Ovary (tissue), 9 donors: ENCODE measurements around the gene LAPTM5. TPM values are rescaled to one million over a fixed set of nuclear protein-coding genes. Genes with fewer than 3 reads are reported as not detected.
"Not testable (repeated sequence)": the region's sequence is repeated elsewhere in the genome, so short reads cannot be mapped to it uniquely, and the experiment has no call there.

Experiments used
- DNase-seq, 5 donors: peaks; one replicate each; pipeline ENCODE4 v3.0.0-alpha.2; 2019 to 2020
- H3K27ac ChIP-seq, 2 donors: fragments of 200-600 bp; one replicate each; pipeline versions ENCODE4 v1.5.1 to v1.8.0; 2019 to 2022
- H3K27me3 ChIP-seq: fragments of 200-600 bp; one replicate; pipeline ENCODE4 v1.8.0; 2022
- H3K36me3 ChIP-seq: fragments of 200-600 bp; sonication (generic); one replicate; pipeline ENCODE4 v1.5.1; 2019
- H3K4me1 ChIP-seq: one replicate; pipeline ENCODE4 v1.8.1; 2013; ENCODE audit warnings: mild to moderate bottlenecking, moderate library complexity; ENCODE audit not compliant: insufficient read depth
- H3K4me3 ChIP-seq: fragments of 200-600 bp; sonication (generic); one replicate; pipeline ENCODE4 v1.5.1; 2017
- H3K9me3 ChIP-seq, 2 donors: fragments of 200-600 bp in 1 of 2; sonication (generic) in 1 of 2; one replicate each; pipeline versions ENCODE4 v1.5.1 to v1.8.1; 2013 to 2019; ENCODE audit warnings: mild to moderate bottlenecking in 1 of 2, moderate library complexity in 1 of 2
- EP300 ChIP-seq: sonication (generic); formaldehyde crosslinking; IDR thresholded peaks from one replicate; pipeline ENCODE4 v1.6.1; 2017; ENCODE audit warnings: antibody characterized with exemption
- POLR2A ChIP-seq: fragments of 450-650 bp; IDR thresholded peaks from one replicate; pipeline ENCODE4 v1.6.1; 2017; ENCODE audit warnings: antibody characterized with exemption, mild to moderate bottlenecking, moderate library complexity
- WGBS, 3 donors: extraction: QIAGEN DNeasy Blood & Tissue Kit in 1 of 3; methylation state at CpG; one replicate each; pipeline versions ENCODE4 v1.1.5 to v1.1.7; 2013 to 2017; 5-methylcytosine and 5-hydroxymethylcytosine counted together
- intact Hi-C, 4 donors: fragments of 100-400 bp; cut with DNase I; formaldehyde crosslinking; loops; one replicate each; pipeline versions ENCODE4 v1.11.0 to v1.15.1; 2022 to 2023
- polyA plus RNA-seq, 2 donors: library from polyadenylated mRNA; stranded (reverse); fragments of 200-250 nt in 1 of 2; fragments of 350-450 nt in 1 of 2; fragmentation: Illumina TruSeq in 1 of 2; extraction: RNeasy Lipid Tissue Mini Kit (QIAGEN cat#74804) in 1 of 2; gene quantifications; one replicate each; pipeline ENCODE4 v1.2.3, GENCODE V29; 2013 to 2014
- total RNA-seq, 7 donors: library from RNA; depleted of rRNA in 2 of 7; stranded (reverse); fragments of >200 nt in 2 of 7; fragmentation: NEBNext Ultra II Directional in 3 of 7; extraction: Animal tissue kit (Norgen Biotek cat#: 25700) in 3 of 7; gene quantifications; one replicate each; pipeline versions ENCODE4 v1.1.0 to v1.2.4, GENCODE V29; 2016 to 2023
- TF ChIP-seq, protein P1 (sequence below), 3 donors: fragments of 450-650 bp in 2 of 3; fragments of 200-600 bp in 1 of 3; IDR thresholded peaks; one replicate each; pipeline versions ENCODE4 v1.5.1 to v1.8.0; 2016 to 2022; ENCODE audit warnings: antibody characterized with exemption in 3 of 3, mild to moderate bottlenecking in 1 of 3
- donor health status: DM: no; HTN: no; CAD: no; lungs with moderate emphysema.
- donor health status: DM: no; HTN: no; CAD: no.
- donor health status: Bipolar disorder and iron deficiency.
- donor health status: DM: yes; HTN: yes; CAD: no.
- donor health status: DM: no; HTN: no; CAD: no.
- donor health status: DM: yes; HTN: yes; CAD: no.

Gene LAPTM5
- total and polyA plus RNA-seq, 9 donors: 15.3 to 103 (median 20.3) TPM

DNA sequence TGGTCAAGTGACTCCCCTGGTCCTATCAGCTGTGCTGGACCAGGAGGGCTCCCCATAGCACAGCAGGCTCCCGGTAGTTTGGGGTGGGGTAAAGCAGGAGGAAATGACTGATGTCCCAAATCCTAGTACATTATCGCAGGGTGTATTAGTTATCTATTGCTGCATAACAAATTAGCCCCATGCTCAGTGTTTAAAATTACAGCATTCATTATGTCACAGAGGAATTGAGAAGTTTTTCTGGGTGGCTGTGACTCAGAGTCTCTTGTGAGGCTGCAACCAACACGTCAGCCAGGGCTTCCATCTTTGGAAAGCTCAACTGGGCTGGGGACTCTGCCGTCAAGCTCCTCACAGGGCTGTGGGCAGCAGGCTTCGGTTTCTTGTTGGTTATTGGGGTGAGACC lies 34.3 kb upstream of the LAPTM5 start:
- Histone ChIP-seq H3K4me3 (no peak overlapping the region), H3K36me3 (no peaks in the 10 kb centered on the region), H3K9me3 (no peaks in the 10 kb centered on the region), H3K27ac (no peak overlapping the region), H3K27me3 (no peaks in the 10 kb centered on the region), H3K4me1 (no peaks in the 10 kb centered on the region)
- intact Hi-C loops: loop anchor here in 1 of 4 donors (5.0 kb wide), 1 partner anchor 125 kb away; no protein-coding TSS in a partner anchor
- 71 to 87% (median 77%) methylated on average over 5 of the region's 5 CpGs for WGBS, 3 donors
- DNase-seq: no peak
- TF ChIP-seq EP300 (no peak), POLR2A (no peak)
- TF ChIP-seq, protein P1, sequence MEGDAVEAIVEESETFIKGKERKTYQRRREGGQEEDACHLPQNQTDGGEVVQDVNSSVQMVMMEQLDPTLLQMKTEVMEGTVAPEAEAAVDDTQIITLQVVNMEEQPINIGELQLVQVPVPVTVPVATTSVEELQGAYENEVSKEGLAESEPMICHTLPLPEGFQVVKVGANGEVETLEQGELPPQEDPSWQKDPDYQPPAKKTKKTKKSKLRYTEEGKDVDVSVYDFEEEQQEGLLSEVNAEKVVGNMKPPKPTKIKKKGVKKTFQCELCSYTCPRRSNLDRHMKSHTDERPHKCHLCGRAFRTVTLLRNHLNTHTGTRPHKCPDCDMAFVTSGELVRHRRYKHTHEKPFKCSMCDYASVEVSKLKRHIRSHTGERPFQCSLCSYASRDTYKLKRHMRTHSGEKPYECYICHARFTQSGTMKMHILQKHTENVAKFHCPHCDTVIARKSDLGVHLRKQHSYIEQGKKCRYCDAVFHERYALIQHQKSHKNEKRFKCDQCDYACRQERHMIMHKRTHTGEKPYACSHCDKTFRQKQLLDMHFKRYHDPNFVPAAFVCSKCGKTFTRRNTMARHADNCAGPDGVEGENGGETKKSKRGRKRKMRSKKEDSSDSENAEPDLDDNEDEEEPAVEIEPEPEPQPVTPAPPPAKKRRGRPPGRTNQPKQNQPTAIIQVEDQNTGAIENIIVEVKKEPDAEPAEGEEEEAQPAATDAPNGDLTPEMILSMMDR (IDR thresholded peaks at IDR 0.05): no peak

DNA sequence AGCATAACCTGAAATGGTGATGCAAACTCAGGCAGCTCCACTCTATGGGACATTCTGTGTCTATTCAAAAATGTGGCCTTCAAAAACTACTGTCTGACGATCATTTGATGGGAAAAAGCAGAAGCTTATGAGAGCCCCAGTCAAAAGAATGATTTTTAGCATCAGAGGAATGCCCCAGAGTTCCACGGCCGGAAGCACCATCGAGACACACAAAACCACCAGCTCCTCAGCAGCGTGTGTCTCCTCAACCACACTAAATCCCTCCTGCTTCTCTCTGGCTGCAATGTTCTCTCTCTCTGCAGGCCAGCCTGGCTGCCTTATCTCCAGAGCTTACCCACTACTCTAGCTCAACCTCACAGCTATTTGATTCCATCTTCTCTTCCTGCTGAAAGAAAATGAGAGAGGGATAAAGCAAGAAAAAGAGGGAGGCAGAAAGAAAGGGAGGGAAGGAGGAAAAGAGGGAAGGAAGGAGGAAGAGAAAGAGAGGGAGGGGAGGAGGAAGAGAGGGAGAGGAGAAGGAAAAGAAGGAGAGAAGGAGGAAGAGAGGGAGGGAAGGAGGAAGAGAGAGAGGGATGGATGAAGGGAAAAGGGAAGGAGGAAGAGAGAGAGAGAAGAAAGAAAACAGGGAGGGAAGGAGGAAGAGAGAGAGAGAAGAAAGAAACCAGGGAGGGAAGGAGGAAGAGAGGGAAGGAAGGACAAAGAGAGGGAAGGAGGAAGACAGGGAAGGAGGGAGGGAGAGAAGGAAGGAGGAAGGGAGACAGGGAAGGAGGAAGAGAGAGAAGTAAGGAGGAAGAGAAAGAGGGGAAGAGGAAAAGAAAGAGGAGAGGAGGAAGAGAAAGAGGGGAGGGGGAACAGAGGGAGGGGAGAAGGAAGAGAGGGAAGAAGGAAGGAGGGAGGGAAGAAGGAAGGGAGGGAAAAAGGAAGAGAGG lies 33.5 kb upstream of the LAPTM5 start:
- intact Hi-C loops: loop anchor here in 1 of 4 donors (5.0 kb wide), 1 partner anchor 126 kb away; no protein-coding TSS in a partner anchor
- no peaks in the 10 kb centered on the region for H3K27me3 ChIP-seq
- TF ChIP-seq EP300 (no peak), POLR2A (no peak)
- TF ChIP-seq, protein P1 (IDR thresholded peaks at IDR 0.05): no peak
- no peak for DNase-seq
- no peaks in the 10 kb centered on the region for H3K9me3 ChIP-seq
- H3K4me3 ChIP-seq: no peak overlapping the region
- no peaks in the 10 kb centered on the region for H3K36me3 ChIP-seq
- H3K4me1 ChIP-seq: no peaks in the 10 kb centered on the region
- no peak overlapping the region for H3K27ac ChIP-seq
- WGBS, 3 donors: 43 to 53% (median 46%) methylated on average over 5 of the region's 5 CpGs

DNA sequence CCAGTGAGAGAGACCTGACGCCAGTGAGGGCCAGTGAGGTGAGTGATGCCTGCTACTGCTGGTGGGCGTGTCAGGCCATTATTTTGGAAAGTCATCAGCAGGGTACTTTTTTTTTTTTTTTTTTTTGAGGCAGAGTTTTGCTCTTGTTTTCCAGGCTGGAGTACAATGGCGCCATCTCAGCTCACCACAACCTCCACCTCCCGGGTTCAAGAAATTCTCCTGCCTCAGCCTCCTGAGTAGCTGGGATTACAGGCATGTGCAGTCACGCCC lies 32.6 kb upstream of the LAPTM5 start:
- WGBS, 3 donors: 90 to 93% (median 91%) methylated on average over 5 of the region's 5 CpGs
- H3K4me1 ChIP-seq, DNase-seq, H3K4me3 ChIP-seq, H3K36me3 ChIP-seq, H3K27me3 ChIP-seq, H3K27ac ChIP-seq, H3K9me3 ChIP-seq: not testable (repeated sequence)
- intact Hi-C loops: loop anchor here in 1 of 4 donors (5.0 kb wide), 1 partner anchor 127 kb away; no protein-coding TSS in a partner anchor

DNA sequence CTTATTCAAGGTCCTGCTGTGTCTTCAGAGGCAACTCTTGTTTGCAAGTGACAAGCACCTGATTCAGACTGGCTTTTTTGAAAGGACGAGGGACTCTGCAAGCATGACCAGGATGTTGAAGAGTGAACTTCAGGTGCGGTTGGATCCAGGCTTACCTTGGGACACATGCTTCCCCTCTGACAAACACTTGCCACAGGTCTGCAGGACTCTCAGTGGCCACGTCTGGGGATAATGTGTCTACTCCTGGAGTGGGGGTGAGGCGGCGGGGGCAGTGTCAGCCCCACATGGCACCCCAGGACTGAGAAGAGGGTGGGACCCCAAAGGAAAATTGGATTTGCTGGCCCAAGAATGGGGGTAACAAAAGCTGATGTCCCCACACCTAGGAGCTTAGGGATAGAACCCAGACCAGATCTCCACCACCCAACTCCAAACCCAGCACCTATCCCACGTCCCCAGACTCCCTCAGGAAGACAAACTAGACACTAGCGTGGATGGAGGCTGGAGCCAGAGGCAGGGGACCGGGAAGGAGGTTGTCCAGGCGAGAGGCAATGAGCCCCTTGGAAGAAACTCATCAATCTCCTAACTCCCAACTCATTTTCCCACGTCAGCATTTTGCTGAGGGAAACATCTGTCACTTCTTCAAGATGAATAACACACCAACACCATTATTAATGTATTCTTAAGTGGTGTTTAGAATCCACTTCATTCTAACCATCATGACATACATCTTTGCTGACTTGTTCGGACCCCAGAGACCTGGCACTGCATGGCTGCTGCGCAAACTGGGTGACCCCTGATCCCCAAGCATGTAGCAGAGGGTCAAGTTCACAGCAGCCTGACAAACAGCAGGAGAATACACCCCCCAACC lies 32.0 kb upstream of the LAPTM5 start:
- Histone ChIP-seq H3K4me3 (no peak overlapping the region), H3K4me1 (no peaks in the 10 kb centered on the region), H3K36me3 (no peaks in the 10 kb centered on the region), H3K27ac (no peak overlapping the region), H3K27me3 (no peaks in the 10 kb centered on the region), H3K9me3 (no peaks in the 10 kb centered on the region)
- intact Hi-C loops: loop anchor here in 2 of 4 donors (5.0 to 10.0 kb wide), 2 partner anchors 128 to 1555 kb away; partner anchors contain the start of genes MECR (in 1 of the 2) and PTPRU (in 1 of the 2)
- TF ChIP-seq, protein P1 (IDR thresholded peaks at IDR 0.05): no peak
- TF ChIP-seq POLR2A (no peak), EP300 (no peak)
- 86 to 88% (median 87%) methylated on average over 12 of the region's 12 CpGs for WGBS, 3 donors
- no peak for DNase-seq
